Endothelial cell of umbilical vein (primary cell): ENCODE results near the gene PCDHA5. TPM values are rescaled to one million over a fixed set of nuclear protein-coding genes. Genes with fewer than 3 reads are reported as not detected.
"Not testable (repeated sequence)": the region's sequence is repeated elsewhere in the genome, so short reads cannot be mapped to it uniquely, and the experiment has no call there.

Source experiments
- BruUV-seq: library from RNA; stranded (reverse); fragments of 400-500 nt; replicated peaks from 2 replicates; lab custom pipeline; 2021; lab: Mats Ljungman, UMichigan
- CTCF ChIA-PET: fragments of 300-600, 350-600 bp; sonication (Branson Sonifier 250); formaldehyde crosslinking; loops from one replicate; lab custom pipeline; 2021; ENCODE audit warnings: antibody characterized with exemption, inconsistent platforms; lab: Charles Lee
- POLR2A ChIA-PET: fragments of 300-600, 350-600 bp; sonication (Branson Sonifier 250); formaldehyde crosslinking; loops from one replicate; lab custom pipeline; 2021; ENCODE audit warnings: antibody characterized with exemption, inconsistent platforms; lab: Charles Lee
- DNase-seq: peaks from one replicate; pipeline ENCODE4 v3.0.0-alpha.2; 2011; ENCODE audit warnings: low read depth, low spot score
- FAIRE-seq: peaks from 2 replicates; lab custom pipeline; 2011; peaks lifted over from hg19 to GRCh38; lab: Jason Lieb, UNC
- H2AFZ ChIP-seq: 2 replicates; pipeline ENCODE4 v1.6.0; 2012; ENCODE audit warnings: low read depth, low read length, control low read depth, inconsistent platforms
- H3K27ac ChIP-seq: 2 replicates; pipeline ENCODE4 v1.5.1; 2011; ENCODE audit warnings: low read depth, mild to moderate bottlenecking, control low read depth, low read length, moderate library complexity; ENCODE audit not compliant: insufficient read depth
- H3K27me3 ChIP-seq, 2 experiments: 2 replicates each; pipeline versions ENCODE4 v1.6.0 to v1.6.1; 2011; ENCODE audit warnings: low read length in 2 of 2, mixed read lengths in 1 of 2; ENCODE audit not compliant: control insufficient read depth in 2 of 2, insufficient read depth in 2 of 2
- H3K36me3 ChIP-seq, 2 experiments: 2 replicates in 1 of 2; 3 replicates in 1 of 2; pipeline ENCODE4 v1.5.1; 2011; ENCODE audit warnings: low read length in 2 of 2, mild to moderate bottlenecking in 1 of 2, moderate library complexity in 1 of 2; ENCODE audit not compliant: control insufficient read depth in 2 of 2, insufficient read depth in 2 of 2; ENCODE audit errors: extremely low read depth in 1 of 2
- H3K4me1 ChIP-seq: 3 replicates; pipeline ENCODE4 v1.5.1; 2011; ENCODE audit warnings: mild to moderate bottlenecking, low read length; ENCODE audit not compliant: control insufficient read depth, insufficient read depth; ENCODE audit errors: extremely low read depth
- H3K4me2 ChIP-seq: 2 replicates; pipeline ENCODE4 v1.6.1; 2011; ENCODE audit warnings: low read length, control low read depth, mixed read lengths; ENCODE audit not compliant: insufficient read depth
- H3K4me3 ChIP-seq, 3 experiments: fragments of 200-600 bp in 1 of 3; sonication (generic), shearing (Covaris generic) in 1 of 3; replicated peaks in 1 of 3; 2 replicates each; pipeline ENCODE4 v1.5.1; 2011 to 2016; ENCODE audit warnings: control low read depth in 3 of 3, low read length in 3 of 3, mild to moderate bottlenecking in 2 of 3, inconsistent platforms in 1 of 3, low read depth in 1 of 3, moderate library complexity in 1 of 3; ENCODE audit not compliant: insufficient read depth in 1 of 3
- H3K79me2 ChIP-seq: 2 replicates; pipeline ENCODE4 v1.6.0; 2012; ENCODE audit warnings: low read length, inconsistent platforms; ENCODE audit not compliant: control insufficient read depth, insufficient read depth
- H3K9ac ChIP-seq: replicated peaks from 2 replicates; pipeline ENCODE3; 2011; ENCODE audit warnings: low read length, control low read depth; ENCODE audit not compliant: insufficient read depth; ENCODE audit errors: extremely low read depth
- H3K9me1 ChIP-seq: replicated peaks from 3 replicates; pipeline ENCODE4 v1.6.0; 2011; ENCODE audit warnings: mild to moderate bottlenecking, low read length; ENCODE audit not compliant: control insufficient read depth, insufficient read depth; ENCODE audit errors: extremely low read depth
- H3K9me3 ChIP-seq: replicated peaks from 2 replicates; pipeline ENCODE4 v1.5.1; 2012; ENCODE audit warnings: low read length, inconsistent platforms; ENCODE audit not compliant: control insufficient read depth, insufficient read depth
- H4K20me1 ChIP-seq: replicated peaks from 2 replicates; pipeline ENCODE3; 2011; ENCODE audit warnings: mild to moderate bottlenecking, low read length; ENCODE audit not compliant: control insufficient read depth, insufficient read depth; ENCODE audit errors: extremely low read depth
- EZH2 ChIP-seq: IDR thresholded peaks from 2 replicates; pipeline ENCODE4 v1.6.1; 2012; ENCODE audit warnings: borderline replicate concordance, low read depth, mild to moderate bottlenecking, moderate library complexity, low read length, inconsistent platforms; ENCODE audit not compliant: severe bottlenecking
- JUN ChIP-seq: IDR thresholded peaks from 2 replicates; pipeline ENCODE4 v1.6.1; 2011; ENCODE audit warnings: borderline replicate concordance, low read depth; ENCODE audit not compliant: insufficient read length, insufficient read depth
- POLR2A ChIP-seq: IDR thresholded peaks from 2 replicates; pipeline ENCODE4 v1.6.1; 2012; ENCODE audit warnings: low read depth, mild to moderate bottlenecking, control low read depth, low read length
- dilution Hi-C: fragments of 300-500 bp; cut with MboI; formaldehyde crosslinking; loops from one replicate; pipeline ENCODE4 v1.15.0; 2019; ENCODE audit warnings: low sequenced_read_pairs; ENCODE audit not compliant: extremely low pct_ligation_motif_present
- intact Hi-C: fragments of 100-400 bp; cut with micrococcal nuclease; formaldehyde crosslinking; loops from one replicate; pipeline ENCODE4 v1.10.0; 2022
- polyA plus RNA-seq, 4 experiments: library from polyadenylated mRNA; depleted of rRNA in 3 of 4; stranded (reverse) in 3 of 4; unstranded in 1 of 4; fragments of >200 nt; gene quantifications; 2 replicates each; pipeline versions ENCODE4 v1.2.1 to v1.2.3, GENCODE V29; 2011 to 2012; ENCODE audit warnings: missing spikeins in 1 of 4
- total RNA-seq: library from RNA; stranded (reverse); gene quantifications from 2 replicates; pipeline ENCODE4 v1.2.3, GENCODE V29; 2021
- TF ChIP-seq, protein P1 (sequence below), 2 donors: IDR thresholded peaks; 1 replicate in 1 of 2; 2 replicates in 1 of 2; pipeline ENCODE4 v1.5.1; 2011; ENCODE audit warnings: low read length in 2 of 2, mild to moderate bottlenecking in 2 of 2, moderate library complexity in 2 of 2, control low read depth in 1 of 2, inconsistent platforms in 1 of 2, low read depth in 1 of 2; ENCODE audit not compliant: insufficient read depth in 1 of 2; ENCODE audit errors: extremely low read depth in 1 of 2

Gene PCDHA5
- total and polyA plus RNA-seq, 2 donors (not counting 3 experiments of a cell fraction or from before 2014, with no cell fraction given) = not detected

DNA sequence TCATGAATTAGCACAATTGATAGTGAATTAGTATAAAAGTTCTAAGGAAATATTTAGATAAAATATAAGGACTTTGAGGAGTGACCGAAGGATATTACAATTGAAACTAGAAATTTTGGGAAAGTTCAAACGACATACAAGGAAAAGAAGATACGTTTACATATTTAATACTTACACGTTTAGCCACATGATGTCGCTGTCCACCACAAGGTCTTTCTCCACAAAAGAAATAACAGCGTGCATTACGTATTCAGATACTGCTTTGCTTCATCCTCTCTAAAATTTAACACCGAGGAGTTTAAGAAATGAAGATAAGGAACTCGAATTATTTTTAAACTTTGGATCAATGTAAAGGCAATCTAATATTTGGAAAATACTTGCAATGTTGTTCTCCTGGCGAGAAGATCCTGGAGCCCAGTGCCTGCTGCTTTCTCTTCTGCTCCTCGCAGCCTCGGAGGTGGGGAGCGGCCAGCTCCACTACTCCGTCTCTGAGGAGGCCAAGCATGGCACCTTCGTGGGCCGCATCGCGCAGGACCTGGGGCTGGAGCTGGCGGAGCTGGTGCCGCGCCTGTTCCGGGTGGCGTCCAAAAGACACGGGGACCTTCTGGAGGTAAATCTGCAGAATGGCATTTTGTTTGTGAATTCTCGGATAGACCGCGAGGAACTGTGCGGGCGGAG is 20.5 kb upstream of the PCDHA5 start, which contains the start of gene PCDHA3:
TSS of gene PCDHA3 (plus strand) at position 242 of the 678 bp plus-strand sequence.
- peak within 1 kb of the TSS in 2 of 3 experiments; percentile 23 to 24 for H3K4me3 ChIP-seq
- DNase-seq = peak; percentile 34
- dilution Hi-C loops = no loop called here

DNA sequence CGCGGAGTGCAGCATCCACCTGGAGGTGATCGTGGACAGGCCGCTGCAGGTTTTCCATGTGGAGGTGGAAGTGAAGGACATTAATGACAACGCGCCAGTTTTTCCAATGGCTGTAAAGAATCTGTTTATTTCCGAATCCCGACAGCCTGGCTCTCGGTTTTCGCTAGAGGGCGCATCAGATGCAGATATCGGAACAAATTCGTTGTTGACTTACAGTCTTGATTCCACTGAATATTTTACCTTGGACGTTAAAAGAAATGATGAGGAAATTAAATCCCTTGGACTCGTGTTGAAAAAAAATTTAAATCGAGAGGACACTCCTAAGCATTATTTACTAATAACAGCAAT is 19.9 kb upstream of the PCDHA5 start:
- CTCF ChIA-PET = no interaction called here
- no peak overlapping the region for H2AFZ ChIP-seq
- H3K4me3 ChIP-seq = peak overlapping the region in 2 of 3 experiments; percentile 21 to 24
- H3K9ac ChIP-seq = no peak overlapping the region
- intact Hi-C loops (no loop called here), dilution Hi-C loops (no loop called here)
- no peaks in the 10 kb centered on the region for H4K20me1 ChIP-seq
- H3K36me3 ChIP-seq = no peaks in the 10 kb centered on the region
- TF ChIP-seq, protein P1, sequence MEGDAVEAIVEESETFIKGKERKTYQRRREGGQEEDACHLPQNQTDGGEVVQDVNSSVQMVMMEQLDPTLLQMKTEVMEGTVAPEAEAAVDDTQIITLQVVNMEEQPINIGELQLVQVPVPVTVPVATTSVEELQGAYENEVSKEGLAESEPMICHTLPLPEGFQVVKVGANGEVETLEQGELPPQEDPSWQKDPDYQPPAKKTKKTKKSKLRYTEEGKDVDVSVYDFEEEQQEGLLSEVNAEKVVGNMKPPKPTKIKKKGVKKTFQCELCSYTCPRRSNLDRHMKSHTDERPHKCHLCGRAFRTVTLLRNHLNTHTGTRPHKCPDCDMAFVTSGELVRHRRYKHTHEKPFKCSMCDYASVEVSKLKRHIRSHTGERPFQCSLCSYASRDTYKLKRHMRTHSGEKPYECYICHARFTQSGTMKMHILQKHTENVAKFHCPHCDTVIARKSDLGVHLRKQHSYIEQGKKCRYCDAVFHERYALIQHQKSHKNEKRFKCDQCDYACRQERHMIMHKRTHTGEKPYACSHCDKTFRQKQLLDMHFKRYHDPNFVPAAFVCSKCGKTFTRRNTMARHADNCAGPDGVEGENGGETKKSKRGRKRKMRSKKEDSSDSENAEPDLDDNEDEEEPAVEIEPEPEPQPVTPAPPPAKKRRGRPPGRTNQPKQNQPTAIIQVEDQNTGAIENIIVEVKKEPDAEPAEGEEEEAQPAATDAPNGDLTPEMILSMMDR (IDR thresholded peaks at IDR 0.05; ENCODE audit: extremely low read depth in 1 of 2, insufficient read depth in 1 of 2, low read depth in 1 of 2, low read length in 2 of 2) = peak; percentile 24 to 35
- TF ChIP-seq EZH2 (no peak), POLR2A (no peak)
- POLR2A ChIA-PET = no interaction called here
- BruUV-seq = no TSS peak
- H3K4me1 ChIP-seq = no peaks in the 10 kb centered on the region
- DNase-seq (peak; percentile 4), FAIRE-seq (peak; percentile 37)
- no peaks in the 10 kb centered on the region for H3K9me1 ChIP-seq
- H3K9me3 ChIP-seq = no peaks in the 10 kb centered on the region
- H3K79me2 ChIP-seq = no peaks in the 10 kb centered on the region
- H3K4me2 ChIP-seq = peak overlapping the region; percentile 25
- no peak overlapping the region for H3K27ac ChIP-seq
- H3K27me3 ChIP-seq = no peaks in the 10 kb centered on the region

More for the DNA sequence above, 20.5 kb upstream of the PCDHA5 start, which contains the start of gene PCDHA3:
- Histone ChIP-seq H3K36me3 (no peaks in the 10 kb centered on the region), H3K27ac (no peak within 1 kb of the TSS), H3K4me1 (no peaks in the 10 kb centered on the region), H3K27me3 (no peaks in the 10 kb centered on the region), H3K79me2 (no peaks in the 10 kb centered on the region), H2AFZ (peak within 1 kb of the TSS; percentile 20), H3K9me3 (no peaks in the 10 kb centered on the region), H4K20me1 (no peaks in the 10 kb centered on the region), H3K9me1 (no peaks in the 10 kb centered on the region), H3K9ac (no peak within 1 kb of the TSS), H3K4me2 (peak within 1 kb of the TSS; percentile 25)
- CTCF ChIA-PET = no interaction called here
- no peak for TF ChIP-seq POLR2A
- TF ChIP-seq JUN = no peak
- TF ChIP-seq, protein P1 (IDR thresholded peaks at IDR 0.05; ENCODE audit: extremely low read depth in 1 of 2, insufficient read depth in 1 of 2, low read depth in 1 of 2, low read length in 2 of 2) = peak in 1 of 2 donors; percentile 13
- intact Hi-C loops = no loop called here
- POLR2A ChIA-PET = no interaction called here
- BruUV-seq = no TSS peak
- no peak for FAIRE-seq

DNA sequence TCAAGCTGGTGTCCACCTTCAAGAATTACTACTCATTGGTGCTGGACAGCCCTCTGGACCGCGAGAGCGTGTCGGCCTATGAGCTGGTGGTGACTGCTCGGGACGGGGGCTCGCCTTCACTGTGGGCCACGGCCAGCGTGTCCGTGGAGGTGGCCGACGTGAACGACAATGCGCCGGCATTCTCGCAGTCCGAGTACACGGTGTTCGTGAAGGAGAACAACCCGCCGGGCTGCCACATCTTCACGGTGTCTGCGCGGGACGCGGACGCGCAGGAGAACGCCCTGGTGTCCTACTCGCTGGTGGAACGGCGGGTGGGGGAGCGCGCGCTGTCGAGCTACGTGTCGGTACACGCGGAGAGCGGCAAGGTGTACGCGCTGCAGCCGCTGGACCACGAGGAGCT is 19.0 kb upstream of the PCDHA5 start:
- H3K9me3 ChIP-seq, H3K27ac ChIP-seq, H3K27me3 ChIP-seq, FAIRE-seq, H3K4me2 ChIP-seq, H4K20me1 ChIP-seq, H3K79me2 ChIP-seq, H3K9me1 ChIP-seq, CTCF ChIA-PET, H3K36me3 ChIP-seq, POLR2A ChIA-PET, dilution Hi-C loops, DNase-seq, H3K4me1 ChIP-seq, intact Hi-C loops, H2AFZ ChIP-seq, H3K4me3 ChIP-seq, H3K9ac ChIP-seq, BruUV-seq: not testable (repeated sequence)
